LNCaP clone FGC (cell line): ENCODE measurements around the gene COL24A1.

ENCODE experiments used
- DNase-seq: peaks from one replicate; pipeline ENCODE4 v3.0.0-alpha.2; 2011; ENCODE audit warnings: low read depth
- H3K4me3 ChIP-seq: 2 replicates; pipeline ENCODE4 v1.5.1; 2011; ENCODE audit warnings: mild to moderate bottlenecking, low read depth, low read length, control low read depth
- CTCF ChIP-seq: IDR thresholded peaks from 2 replicates; pipeline ENCODE4 v1.5.1; 2012; ENCODE audit warnings: mild to moderate bottlenecking; ENCODE audit not compliant: control insufficient read depth, insufficient read depth; ENCODE audit errors: extremely low read depth

Gene COL24A1

DNA sequence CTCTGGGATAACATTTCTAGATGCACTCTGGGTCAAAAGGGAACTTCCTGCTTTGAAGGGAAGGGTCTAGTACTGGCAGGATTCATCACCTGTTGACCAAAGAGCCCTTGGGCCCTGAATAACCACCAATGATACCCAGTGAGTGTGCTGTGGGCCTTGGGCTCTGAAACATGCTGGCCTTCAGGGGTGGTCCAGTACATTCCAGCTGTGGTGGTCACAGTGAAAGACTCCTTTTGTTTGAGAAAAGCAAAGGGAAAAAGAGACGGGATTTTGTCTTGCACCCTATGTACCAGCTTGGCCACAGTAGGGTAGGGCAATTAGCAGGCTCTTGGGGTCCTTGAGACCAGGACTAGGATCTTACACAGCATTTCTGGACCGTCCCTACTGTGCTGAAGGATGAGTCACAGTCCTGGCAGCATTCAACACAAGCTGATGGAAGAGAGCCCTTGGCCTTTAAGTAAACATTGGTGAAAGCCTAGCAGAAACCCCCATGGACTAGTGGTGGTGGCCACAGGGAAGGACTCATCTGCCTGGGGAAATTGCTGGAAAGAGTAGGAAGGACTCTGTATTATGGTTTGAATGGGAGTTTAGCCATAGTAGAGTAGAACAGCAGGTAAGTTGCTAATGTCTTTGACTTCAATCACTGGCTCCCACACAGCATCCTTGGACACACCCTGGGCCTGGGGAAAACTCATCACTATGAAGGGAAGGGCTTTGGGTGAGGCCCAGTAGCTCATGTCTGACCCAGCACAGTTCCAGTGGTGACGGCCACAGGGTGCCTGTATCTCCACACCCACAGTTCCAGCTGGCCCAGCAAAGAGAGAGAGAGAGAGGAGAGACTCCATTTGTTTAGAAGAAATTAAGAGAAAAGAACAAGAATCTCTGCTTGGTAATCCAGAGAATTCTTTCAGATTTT, 87.5 kb downstream of the COL24A1 start:
- no peak overlapping the region for H3K4me3 ChIP-seq
- no peak for DNase-seq
- no peak for TF ChIP-seq CTCF

- no peak for TF ChIP-seq CTCF
- H3K4me3 ChIP-seq, result no peak overlapping the region
- no peak for DNase-seq
Measured at GRCh38 chr1:86068271-86068721, 88.3 kb downstream of the COL24A1 start.

GRCh38 chr1:86067626-86068025, 88.9 kb downstream of the COL24A1 start:
- no peak for TF ChIP-seq CTCF
- DNase-seq, result no peak
- no peak overlapping the region for H3K4me3 ChIP-seq

- H3K4me3 ChIP-seq, result no peak overlapping the region
- DNase-seq, result no peak
- no peak for TF ChIP-seq CTCF
Measured at GRCh38 chr1:86064899-86065298, 91.7 kb downstream of the COL24A1 start.

GRCh38 chr1:86063721-86064120, 92.9 kb downstream of the COL24A1 start:
- no peak overlapping the region for H3K4me3 ChIP-seq
- no peak for TF ChIP-seq CTCF
- DNase-seq, result no peak

DNA sequence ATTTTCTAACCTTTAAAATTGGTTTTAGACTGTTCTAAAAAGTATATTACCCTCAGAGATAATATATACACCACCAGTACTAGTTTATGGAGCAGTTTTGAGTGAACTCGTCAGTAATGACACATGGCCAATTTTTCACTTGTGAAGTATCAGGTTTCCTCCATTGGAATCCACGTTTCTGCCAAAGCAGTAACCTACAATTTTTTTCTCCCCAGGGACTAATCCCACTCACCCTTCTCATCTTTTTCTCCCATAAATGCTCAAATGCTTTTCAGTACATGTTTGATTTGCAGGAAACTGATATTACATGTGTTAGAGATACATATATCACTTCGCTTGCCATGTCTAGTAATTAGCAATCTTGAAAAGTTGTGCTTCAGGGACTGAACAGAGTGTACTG, 94.1 kb downstream of the COL24A1 start:
- no peak for TF ChIP-seq CTCF
- H3K4me3 ChIP-seq, result no peak overlapping the region
- no peak for DNase-seq
